ENCODE measurements around the gene USP47. TPM values are rescaled to one million over a fixed set of nuclear protein-coding genes. Genes with fewer than 3 reads are reported as not detected.

USP47 gene
- total and polyA plus RNA-seq, 2 of the 8 experiments (the other 6 are each of a cell fraction or from before 2014, with no cell fraction given), result 4.2 to 21.3 TPM

GRCh38 chr11:11969380-11970215 lies 127.8 kb downstream of the USP47 start (continued):
- no peak for TF ChIP-seq EP300 (IDR thresholded peaks at IDR 0.05; ENCODE audit: borderline replicate concordance in 1 of 2, low read depth in 2 of 2, low read length in 2 of 2)
- no peak for TF ChIP-seq POLR2A (IDR thresholded peaks at IDR 0.05; ENCODE audit: control extremely low read depth in 1 of 2, low read depth in 2 of 2, low read length in 2 of 2)
- TF ChIP-seq BCL11A (IDR thresholded peaks at IDR 0.05; ENCODE audit: low read depth in 2 of 2, low read length in 2 of 2), result no peak
- TF ChIP-seq ASH2L (IDR thresholded peaks at IDR 0.05; ENCODE audit: low read length), result no peak
- no peak for TF ChIP-seq HDAC6 (IDR thresholded peaks at IDR 0.05; ENCODE audit: low read depth, low read length)
- TF ChIP-seq CHD7 (IDR thresholded peaks at IDR 0.05; ENCODE audit: insufficient replicate concordance, low read length), result no peak
